Measurements from ENCODE around the gene GADD45G. TPM values are rescaled to one million over a fixed set of nuclear protein-coding genes. Genes with fewer than 3 reads are reported as not detected.

GADD45G gene
- total RNA-seq, 2 donors from 2014 or later, result 5.7 to 11.7 TPM

- Mint-ChIP-seq H3K4me1 (peaks cover 5% of the 10 kb centered on the region), H3K36me3 (ENCODE audit: low read depth) (peaks cover 12% of the 10 kb centered on the region), H3K27ac (no peak overlapping the region), H3K4me3 (no peak overlapping the region), H3K27me3 (no peaks in the 10 kb centered on the region), H3K9me3 (no peaks in the 10 kb centered on the region)
- ATAC-seq (replicated peaks), result no peak
These were observed 4.0 kb upstream of the GADD45G start for GRCh38 chr9:89600831-89601230.

GRCh38 chr9:89601306-89601705 is 3.5 kb upstream of the GADD45G start:
- peaks cover 17% of the 10 kb centered on the region for H3K36me3 Mint-ChIP-seq (ENCODE audit: low read depth)
- H3K4me1 Mint-ChIP-seq, result peaks cover 6% of the 10 kb centered on the region
- no peak overlapping the region for H3K27ac Mint-ChIP-seq
- ATAC-seq (replicated peaks), result no peak
- H3K4me3 Mint-ChIP-seq, result no peak overlapping the region
- H3K27me3 Mint-ChIP-seq, result no peaks in the 10 kb centered on the region
- H3K9me3 Mint-ChIP-seq, result no peaks in the 10 kb centered on the region

- Mint-ChIP-seq H3K4me1 (peaks cover 13% of the 10 kb centered on the region), H3K9me3 (no peaks in the 10 kb centered on the region), H3K4me3 (no peak overlapping the region), H3K27ac (no peak overlapping the region), H3K27me3 (no peaks in the 10 kb centered on the region), H3K36me3 (ENCODE audit: low read depth) (peaks cover 24% of the 10 kb centered on the region)
- ATAC-seq (replicated peaks), result no peak
These were observed 2.8 kb upstream of the GADD45G start for GRCh38 chr9:89601856-89602562.

GRCh38 chr9:89602978-89603766 is 1.6 kb upstream of the GADD45G start:
- Mint-ChIP-seq H3K27me3 (no peaks in the 10 kb centered on the region), H3K9me3 (no peaks in the 10 kb centered on the region), H3K4me1 (peaks cover 14% of the 10 kb centered on the region), H3K36me3 (ENCODE audit: low read depth) (peaks cover 26% of the 10 kb centered on the region), H3K27ac (peak overlapping the region; percentile 29), H3K4me3 (peak overlapping the region; percentile 80)
- peak; percentile 39 for ATAC-seq (replicated peaks)

GRCh38 chr9:89603767-89604665 is 796 bp upstream of the GADD45G start:
- Mint-ChIP-seq H3K27ac (peak overlapping the region; percentile 89), H3K4me1 (peaks cover 14% of the 10 kb centered on the region), H3K27me3 (no peaks in the 10 kb centered on the region), H3K9me3 (no peaks in the 10 kb centered on the region), H3K4me3 (peak overlapping the region; percentile 80), H3K36me3 (ENCODE audit: low read depth) (peaks cover 26% of the 10 kb centered on the region)
- ATAC-seq (replicated peaks), result no peak

GRCh38 chr9:89605465-89606048 is 745 bp downstream of the GADD45G start:
- H3K4me3 Mint-ChIP-seq, result peak overlapping the region; percentile 80
- no peaks in the 10 kb centered on the region for H3K27me3 Mint-ChIP-seq
- H3K4me1 Mint-ChIP-seq, result peaks cover 14% of the 10 kb centered on the region
- ATAC-seq (replicated peaks), result peak; percentile 51
- H3K36me3 Mint-ChIP-seq (ENCODE audit: low read depth), result peaks cover 26% of the 10 kb centered on the region
- H3K27ac Mint-ChIP-seq, result peak overlapping the region; percentile 89
- no peaks in the 10 kb centered on the region for H3K9me3 Mint-ChIP-seq

GRCh38 chr9:89606049-89606623 is 1.3 kb downstream of the GADD45G start:
- no peaks in the 10 kb centered on the region for H3K9me3 Mint-ChIP-seq
- H3K27me3 Mint-ChIP-seq, result no peaks in the 10 kb centered on the region
- peak overlapping the region; percentile 83 for H3K27ac Mint-ChIP-seq
- peak overlapping the region; percentile 80 for H3K4me3 Mint-ChIP-seq
- peaks cover 26% of the 10 kb centered on the region for H3K36me3 Mint-ChIP-seq (ENCODE audit: low read depth)
- ATAC-seq (replicated peaks), result peak; percentile 25
- H3K4me1 Mint-ChIP-seq, result peaks cover 14% of the 10 kb centered on the region

- peak overlapping the region; percentile 83 for H3K27ac Mint-ChIP-seq
- no peaks in the 10 kb centered on the region for H3K27me3 Mint-ChIP-seq
- H3K9me3 Mint-ChIP-seq, result no peaks in the 10 kb centered on the region
- H3K4me3 Mint-ChIP-seq, result peak overlapping the region; percentile 80
- peak; percentile 45 for ATAC-seq (replicated peaks)
- H3K36me3 Mint-ChIP-seq (ENCODE audit: low read depth), result peaks cover 26% of the 10 kb centered on the region
- H3K4me1 Mint-ChIP-seq, result peaks cover 14% of the 10 kb centered on the region
These were observed 2.0 kb downstream of the GADD45G start for GRCh38 chr9:89606624-89607311.

- Mint-ChIP-seq H3K36me3 (ENCODE audit: low read depth) (peaks cover 26% of the 10 kb centered on the region), H3K4me3 (no peak overlapping the region), H3K9me3 (no peaks in the 10 kb centered on the region), H3K4me1 (peaks cover 12% of the 10 kb centered on the region), H3K27ac (no peak overlapping the region), H3K27me3 (no peaks in the 10 kb centered on the region)
- no peak for ATAC-seq (replicated peaks)
These were observed 4.0 kb downstream of the GADD45G start for GRCh38 chr9:89608641-89609335.

GRCh38 chr9:89609426-89610006 is 4.7 kb downstream of the GADD45G start:
- H3K27me3 Mint-ChIP-seq, result no peaks in the 10 kb centered on the region
- H3K9me3 Mint-ChIP-seq, result no peaks in the 10 kb centered on the region
- no peak for ATAC-seq (replicated peaks)
- H3K4me1 Mint-ChIP-seq, result peaks cover 17% of the 10 kb centered on the region
- H3K4me3 Mint-ChIP-seq, result no peak overlapping the region
- no peak overlapping the region for H3K27ac Mint-ChIP-seq
- peaks cover 26% of the 10 kb centered on the region for H3K36me3 Mint-ChIP-seq (ENCODE audit: low read depth)

- H3K4me1 Mint-ChIP-seq, result peaks cover 17% of the 10 kb centered on the region
- H3K4me3 Mint-ChIP-seq, result no peak overlapping the region
- H3K36me3 Mint-ChIP-seq (ENCODE audit: low read depth), result peaks cover 17% of the 10 kb centered on the region
- ATAC-seq (replicated peaks), result no peak
- no peaks in the 10 kb centered on the region for H3K9me3 Mint-ChIP-seq
- no peak overlapping the region for H3K27ac Mint-ChIP-seq
- H3K27me3 Mint-ChIP-seq, result no peaks in the 10 kb centered on the region
These were observed 5.6 kb downstream of the GADD45G start for GRCh38 chr9:89610391-89610925.

- Mint-ChIP-seq H3K27ac (peak overlapping the region; percentile 12), H3K4me1 (peaks cover 15% of the 10 kb centered on the region), H3K9me3 (no peaks in the 10 kb centered on the region), H3K27me3 (no peaks in the 10 kb centered on the region), H3K36me3 (ENCODE audit: low read depth) (peaks cover 8% of the 10 kb centered on the region), H3K4me3 (no peak overlapping the region)
- ATAC-seq (replicated peaks), result no peak
These were observed 6.6 kb downstream of the GADD45G start for GRCh38 chr9:89611425-89611824.

Measured in activated T-helper 17 cell treated with anti-CD3 and anti-CD28 coated beads, Interleukin-2, amount 50 U/mL, for 72 hours (primary cell).